DMS53 (cell line): Measurements from ENCODE around the gene CFAP74.

Experiments
- DNase-seq: peaks from one replicate; lab custom pipeline; 2025; lab: John Stamatoyannopoulos, UW

Gene CFAP74

DNA sequence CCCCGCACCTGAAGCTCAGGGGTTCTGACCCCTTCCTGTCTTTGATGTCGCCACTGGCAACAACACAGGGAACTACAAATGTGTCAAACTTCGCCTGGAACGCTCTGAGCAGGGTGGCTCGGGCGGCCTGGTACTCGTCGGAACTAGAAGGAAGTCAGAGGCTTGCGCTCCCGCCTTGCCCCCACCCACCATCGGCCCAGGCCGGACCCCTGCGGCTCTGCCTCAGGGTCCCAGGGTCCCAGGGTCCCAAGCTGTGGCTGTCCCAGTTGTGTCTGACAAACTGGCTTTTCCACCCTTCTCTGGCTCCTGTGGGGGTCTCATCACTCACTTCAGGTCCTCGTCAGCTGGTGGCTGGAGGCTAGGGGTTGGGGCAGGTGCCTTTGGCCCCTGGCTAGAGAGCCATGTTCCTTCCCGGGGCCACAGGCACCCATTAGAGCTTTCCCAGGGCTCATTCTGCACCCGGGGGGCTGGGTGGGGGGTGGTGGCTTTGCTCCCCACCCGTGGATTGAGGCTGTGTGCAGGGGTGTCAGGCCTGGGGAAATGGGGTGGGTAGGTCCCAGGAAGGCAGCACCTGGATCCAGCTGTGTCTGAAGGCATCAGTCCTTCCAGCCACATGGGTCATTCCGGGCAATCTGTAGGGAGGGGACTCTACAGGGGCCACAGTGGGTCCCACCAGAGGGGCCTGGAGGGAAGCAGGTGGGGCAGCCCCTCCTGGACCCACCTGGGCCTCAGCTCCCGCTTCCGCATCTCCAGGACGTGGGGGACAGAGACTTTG, 76.5 kb downstream of the CFAP74 start:
- DNase-seq, result no peak

DNA sequence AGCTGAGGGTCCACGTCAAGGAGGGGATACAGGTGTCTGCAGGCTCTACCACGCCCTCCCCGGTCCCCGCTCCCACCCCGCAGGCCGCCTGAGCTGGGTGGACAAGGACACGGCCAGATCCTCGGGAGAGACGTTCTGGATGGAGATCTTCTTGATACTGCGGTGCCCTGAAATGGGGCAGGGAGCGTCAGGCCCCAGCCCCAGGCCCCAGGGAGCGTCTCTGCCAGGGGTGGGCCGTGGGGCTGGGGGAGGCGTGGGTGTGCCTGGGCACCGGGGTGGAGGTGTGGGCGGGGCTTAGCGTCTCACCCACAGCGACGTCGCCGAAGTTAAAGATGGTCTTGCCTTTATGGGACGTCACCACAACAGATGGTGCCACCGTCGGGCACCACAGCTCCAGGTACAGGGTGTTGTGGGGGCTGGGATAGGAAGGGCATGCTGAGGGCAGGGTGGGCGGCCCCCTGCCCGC, 77.2 kb downstream of the CFAP74 start:
- DNase-seq, result no peak

GRCh38 chr1:1925437-1926345, 77.9 kb downstream of the CFAP74 start:
- peak; percentile 30 for DNase-seq

- DNase-seq, result no peak
Observed at GRCh38 chr1:1924849-1925248, 78.7 kb downstream of the CFAP74 start.

DNA sequence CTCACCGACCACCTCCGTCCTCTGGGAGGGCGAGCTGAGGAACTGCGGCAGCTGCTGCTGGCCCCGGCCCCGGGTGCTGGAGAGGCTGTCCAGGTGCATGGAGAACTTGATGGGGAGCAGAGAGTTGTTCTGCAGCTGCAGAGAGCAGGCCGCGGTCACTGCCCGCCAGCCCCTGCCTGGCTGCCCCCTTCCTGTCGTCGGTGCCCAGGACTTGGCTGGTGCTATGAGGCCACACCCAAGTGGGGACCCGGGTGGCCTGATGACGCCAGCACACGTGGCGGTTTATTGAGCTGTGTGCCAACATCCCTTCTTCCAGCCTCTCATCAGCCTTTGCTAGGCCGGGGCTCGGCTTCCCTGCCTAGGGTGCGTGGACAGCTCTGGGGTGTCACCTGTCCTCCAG, 79.2 kb downstream of the CFAP74 start:
- no peak for DNase-seq

DNA sequence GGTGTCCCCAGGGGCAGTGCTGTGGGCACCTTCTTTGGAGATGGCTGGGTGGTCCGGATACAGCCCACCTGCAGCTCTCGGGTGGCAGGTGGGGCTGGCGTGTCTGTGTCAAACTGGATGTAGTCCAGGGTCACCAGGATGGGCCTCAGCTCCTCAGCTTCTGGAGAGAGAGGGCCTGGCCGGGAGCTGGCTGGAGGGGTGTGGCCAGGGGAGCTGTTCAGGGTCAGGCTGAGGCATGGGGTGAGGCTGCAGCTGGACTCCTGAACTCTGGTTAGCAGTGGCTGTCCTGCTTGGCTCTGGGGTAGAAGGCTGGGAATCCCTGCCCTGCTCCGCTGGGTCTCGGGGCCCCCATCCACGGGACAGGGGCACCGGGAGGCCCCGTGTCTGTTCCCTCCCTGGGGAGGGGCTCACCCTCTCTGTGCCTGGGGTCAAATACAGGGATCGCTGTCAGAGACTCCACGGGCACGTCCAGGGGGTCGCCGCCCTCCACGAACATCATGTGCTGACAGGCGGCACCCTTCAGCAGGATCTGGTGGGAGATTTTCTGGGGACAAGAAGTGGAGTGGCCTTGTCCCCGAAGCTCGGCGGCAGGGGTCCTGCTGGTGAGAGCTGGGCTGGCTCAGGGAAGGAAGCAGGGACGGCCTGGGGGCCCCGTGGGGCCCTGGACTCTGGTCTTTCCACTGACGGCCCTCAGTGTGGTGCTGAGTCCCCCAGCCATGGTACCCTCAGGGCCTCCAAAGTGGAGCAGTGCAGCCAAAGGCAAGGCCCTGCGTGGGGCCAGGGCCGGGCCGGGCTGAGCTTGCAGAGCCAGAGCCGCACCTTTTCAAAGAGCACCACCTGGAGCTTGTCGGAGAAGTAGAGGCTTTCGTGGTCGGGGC, 80.4 kb downstream of the CFAP74 start:
- DNase-seq, result no peak

GRCh38 chr1:1922702-1922955, 81.0 kb downstream of the CFAP74 start:
- no peak for DNase-seq

GRCh38 chr1:1921901-1922701, 81.5 kb downstream of the CFAP74 start:
- no peak for DNase-seq

DNA sequence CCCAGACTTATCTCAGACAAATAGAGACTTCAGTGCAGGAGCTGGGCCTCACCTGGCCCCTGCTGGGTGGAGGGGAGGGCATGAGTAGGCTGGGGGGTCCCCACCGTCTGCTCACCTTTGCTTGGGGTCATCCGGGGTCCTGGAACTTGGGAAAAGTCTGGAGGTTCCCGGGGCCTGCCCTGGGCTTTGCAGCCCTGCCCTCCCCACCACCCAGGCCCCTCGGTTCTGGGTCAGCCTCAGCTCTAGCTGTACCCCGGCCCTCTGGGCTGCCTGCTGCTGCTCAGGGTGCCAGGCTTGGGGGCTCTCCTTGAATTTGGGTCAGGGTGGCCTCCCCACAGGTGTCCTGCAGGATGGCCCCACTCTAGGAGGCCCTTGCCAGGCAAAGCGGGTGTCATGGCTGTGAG, 82.1 kb downstream of the CFAP74 start:
- no peak for DNase-seq

GRCh38 chr1:1920608-1921458, 82.8 kb downstream of the CFAP74 start:
- DNase-seq, result no peak

GRCh38 chr1:1920057-1920607, 83.5 kb downstream of the CFAP74 start:
- no peak for DNase-seq

DNA sequence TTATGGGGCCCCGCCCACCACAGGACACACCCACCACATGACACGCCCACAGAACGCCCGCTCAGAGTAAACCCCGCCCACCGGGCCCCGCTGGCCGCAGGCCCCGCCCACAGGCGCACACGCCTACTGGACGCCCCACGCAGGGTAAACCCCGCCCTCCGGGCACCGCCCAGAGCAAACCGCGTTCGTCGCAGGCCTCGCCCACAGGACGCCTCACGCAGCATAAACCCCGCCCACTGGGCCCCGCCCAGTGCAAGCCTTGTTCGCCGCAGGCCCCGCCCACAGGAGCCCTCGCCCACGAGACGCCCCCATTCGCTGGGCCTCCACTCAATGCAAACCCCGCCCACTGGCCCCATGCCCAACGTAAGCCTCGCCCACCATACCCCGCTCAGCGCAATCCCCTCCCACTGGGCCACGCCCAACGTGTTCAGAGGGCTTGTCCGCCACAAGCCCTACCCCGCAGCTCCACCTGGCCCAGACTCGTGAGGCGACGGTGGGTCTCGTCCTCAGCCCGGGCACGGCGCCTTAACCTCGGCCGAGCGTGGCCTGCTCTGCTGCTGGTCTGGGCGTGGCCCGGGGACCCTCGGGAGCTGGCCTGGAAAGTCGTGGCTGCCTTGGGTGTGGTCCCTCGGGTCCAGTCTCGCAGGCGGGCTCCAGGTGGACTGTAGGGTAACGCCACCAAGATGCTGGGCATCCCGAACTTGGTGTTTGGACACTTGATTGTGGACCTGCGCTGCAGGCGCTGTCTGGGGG, 84.1 kb downstream of the CFAP74 start:
- DNase-seq, result peak; percentile 97

DNA sequence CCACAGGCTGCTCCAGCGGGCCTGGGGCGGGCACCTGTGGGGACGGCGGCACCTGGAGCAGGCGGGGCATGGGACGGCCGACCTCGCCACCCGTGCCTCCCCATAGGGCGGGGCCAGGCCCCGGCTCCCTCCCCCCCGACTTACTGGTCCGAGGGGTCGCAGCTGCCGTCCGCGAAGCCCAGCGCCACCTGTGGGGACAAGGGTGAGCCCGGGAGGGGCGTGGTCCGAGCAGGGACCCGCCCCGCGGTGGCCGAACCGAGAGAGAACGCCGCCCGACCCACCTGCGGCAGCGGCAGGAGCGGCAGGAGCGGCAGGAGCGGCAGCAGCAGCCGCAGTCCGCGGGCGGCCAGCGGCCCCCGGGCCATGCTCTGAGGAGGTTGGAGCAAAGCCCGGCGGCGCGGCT, 84.7 kb downstream of the CFAP74 start, which contains the start of gene TMEM52:
Gene TMEM52 (minus strand): TSS at position 379 of the 403 bp plus-strand sequence. CDS start 14 bp downstream, at position 365.
- DNase-seq, result no peak

DNA sequence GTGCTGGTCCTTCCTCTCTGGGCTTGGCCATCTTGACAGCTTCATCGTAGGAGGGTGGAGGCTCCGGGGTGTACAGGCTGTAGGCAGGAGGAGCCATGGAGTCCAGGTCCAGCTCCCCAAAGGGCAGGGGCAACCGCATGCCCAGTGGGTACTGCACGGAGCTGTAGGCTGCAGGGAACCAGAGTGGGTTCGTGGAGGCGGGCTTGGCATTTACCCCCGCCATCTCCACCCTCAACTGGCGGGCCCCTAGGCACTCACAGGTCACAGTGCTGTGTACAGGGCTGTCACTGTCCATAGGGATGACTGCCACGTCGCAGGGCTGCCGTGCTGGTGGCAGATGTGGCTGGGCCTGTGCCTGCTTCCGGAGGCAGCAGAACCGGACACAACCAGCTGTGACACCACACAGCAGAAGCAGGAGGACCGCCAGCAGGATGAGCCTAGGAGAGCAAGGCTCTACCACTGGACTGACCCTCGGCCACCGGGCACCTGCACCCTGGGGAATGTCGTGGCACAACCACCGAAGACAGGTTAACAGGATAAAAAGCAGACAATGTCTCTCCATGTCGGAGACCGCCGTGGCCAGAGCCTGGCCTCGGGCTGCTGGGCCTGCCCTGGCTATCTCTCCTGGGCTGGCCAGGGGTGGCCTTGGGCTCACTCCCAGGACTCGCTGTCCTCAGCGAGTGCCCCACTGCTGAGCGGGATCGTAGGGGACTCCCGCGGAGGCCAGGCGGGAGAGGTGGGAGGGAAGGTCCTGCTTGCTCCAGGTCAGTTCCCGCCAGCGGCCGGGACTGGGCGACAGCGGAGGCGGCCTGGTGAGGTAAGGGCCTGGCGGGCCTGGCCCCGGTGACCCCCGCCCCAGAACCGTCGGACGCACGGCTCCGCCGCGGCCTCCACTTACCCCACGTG, 85.3 kb downstream of the CFAP74 start:
- no peak for DNase-seq

GRCh38 chr1:1917304-1917976, 86.1 kb downstream of the CFAP74 start:
- no peak for DNase-seq

- no peak for DNase-seq
Observed at GRCh38 chr1:1916851-1917251, 86.7 kb downstream of the CFAP74 start.
